K562 (cell line): Measurements from ENCODE around the gene KRTAP2-2.

Experiments
- CC2D1A ChIP-seq: fragments of 450-650 bp; IDR thresholded peaks from 2 replicates; pipeline ENCODE4 v1.6.1; 2017; ENCODE audit warnings: mild to moderate bottlenecking
- CEBPB ChIP-seq: fragments of 450-650 bp; IDR thresholded peaks from 2 replicates; pipeline ENCODE4 v1.6.1; 2016; ENCODE audit warnings: missing genetic modification characterization, missing compliant biosample characterization
- CTCF ChIP-seq, 3 experiments: IDR thresholded peaks in 2 of 3; conservative IDR thresholded peaks in 1 of 3; 2 replicates each; pipeline ENCODE4 v1.5.1; 2011 to 2012; ENCODE audit warnings: low read length in 3 of 3, mild to moderate bottlenecking in 3 of 3, control low read depth in 2 of 3, improper control_type of control experiment in 1 of 3, inconsistent platforms in 1 of 3, low read depth in 1 of 3, mixed read lengths in 1 of 3, moderate library complexity in 1 of 3; ENCODE audit not compliant: insufficient read depth in 2 of 3
- EZH2 ChIP-seq: IDR thresholded peaks from 2 replicates; pipeline ENCODE4 v1.6.1; 2012; ENCODE audit warnings: low read depth, mild to moderate bottlenecking, inconsistent platforms, low read length, borderline replicate concordance
- FOXO4 ChIP-seq: fragments of 450-650 bp; formaldehyde crosslinking; IDR thresholded peaks from 2 replicates; pipeline ENCODE4 v1.4.0; 2020; ENCODE audit warnings: mild to moderate bottlenecking, moderate library complexity
- HMGXB4 ChIP-seq: sonication (generic); formaldehyde crosslinking; IDR thresholded peaks from 2 replicates; pipeline ENCODE4 v1.8.1; 2023; ENCODE audit warnings: mild to moderate bottlenecking, missing genetic modification reagents
- NFATC3 ChIP-seq: fragments of 450-650 bp; IDR thresholded peaks from 2 replicates; pipeline ENCODE4 v1.6.1; 2017; ENCODE audit warnings: mild to moderate bottlenecking
- POLR2AphosphoS5 ChIP-seq: IDR thresholded peaks from 2 replicates; pipeline ENCODE4 v1.6.1; 2011; ENCODE audit warnings: mild to moderate bottlenecking, low read depth, low read length, moderate library complexity; ENCODE audit not compliant: control insufficient read depth, insufficient read depth

GRCh38 chr17:41058741-41059140 is 3.7 kb upstream of the KRTAP2-2 start:
- no peak for TF ChIP-seq CEBPB
- no peak for TF ChIP-seq CC2D1A
- TF ChIP-seq NFATC3 = no peak
- no peak for TF ChIP-seq CTCF (IDR thresholded peaks at IDR 0.05 in 2 of 3, conservative IDR thresholded peaks at IDR 0.05 in 1 of 3; ENCODE audit: insufficient read depth in 2 of 3, low read depth in 1 of 3, low read length in 3 of 3)
- TF ChIP-seq HMGXB4 (CRISPR knock-in tag) = no peak
- TF ChIP-seq EZH2 = no peak
- no peak for TF ChIP-seq FOXO4
- TF ChIP-seq POLR2AphosphoS5 = no peak
